ENCODE data around the gene UST.

UST gene

DNA sequence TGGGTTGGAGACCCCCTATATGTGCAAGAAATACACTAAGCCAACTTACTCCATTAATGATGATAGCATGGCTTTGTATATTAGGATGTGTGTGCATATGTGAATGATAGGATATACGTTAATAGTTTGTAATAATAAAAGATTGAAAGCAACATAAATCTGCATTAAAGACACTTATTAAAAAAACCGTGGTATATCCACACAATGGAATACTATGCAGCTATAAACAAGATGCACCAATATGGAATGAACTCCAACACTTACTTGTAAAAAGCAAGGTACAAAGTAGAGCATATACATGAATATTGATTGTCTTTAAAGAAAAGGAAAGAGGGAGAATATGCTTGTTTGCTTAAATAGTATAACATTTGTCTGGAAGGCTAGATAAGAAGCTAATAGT lies 68.0 kb downstream of the UST start:
- H3K4me3 ChIP-seq (ENCODE audit: low read length), result no peak overlapping the region
- H3K9ac ChIP-seq (ENCODE audit: low read length), result no peak overlapping the region
- no peak for DNase-seq (ENCODE audit: low read depth)

GRCh38 chr6:148816117-148816516 lies 69.3 kb downstream of the UST start:
- H3K9me3 ChIP-seq (ENCODE audit: control insufficient read depth, low read length), result peaks cover 4% of the 10 kb centered on the region
- no peak for DNase-seq (ENCODE audit: low read depth)
- H3K27me3 ChIP-seq (replicated peaks; ENCODE audit: control insufficient read depth, insufficient read depth, low read length), result no peaks in the 10 kb centered on the region
- H3K9ac ChIP-seq (ENCODE audit: low read length), result no peak overlapping the region
- no peaks in the 10 kb centered on the region for H3K36me3 ChIP-seq (ENCODE audit: control insufficient read depth, insufficient read depth, low read length, severe bottlenecking)
- H3K4me3 ChIP-seq (ENCODE audit: low read length), result no peak overlapping the region
- H3K4me1 ChIP-seq (ENCODE audit: control insufficient read depth, insufficient read depth, low read length), result peaks cover 20% of the 10 kb centered on the region

More for the DNA sequence above, 68.0 kb downstream of the UST start:
- Histone ChIP-seq H3K27me3 (replicated peaks; ENCODE audit: control insufficient read depth, insufficient read depth, low read length) (no peaks in the 10 kb centered on the region), H3K9me3 (ENCODE audit: control insufficient read depth, low read length) (peaks cover 4% of the 10 kb centered on the region), H3K4me1 (ENCODE audit: control insufficient read depth, insufficient read depth, low read length) (peaks cover 20% of the 10 kb centered on the region), H3K36me3 (ENCODE audit: control insufficient read depth, insufficient read depth, low read length, severe bottlenecking) (no peaks in the 10 kb centered on the region)

DNA sequence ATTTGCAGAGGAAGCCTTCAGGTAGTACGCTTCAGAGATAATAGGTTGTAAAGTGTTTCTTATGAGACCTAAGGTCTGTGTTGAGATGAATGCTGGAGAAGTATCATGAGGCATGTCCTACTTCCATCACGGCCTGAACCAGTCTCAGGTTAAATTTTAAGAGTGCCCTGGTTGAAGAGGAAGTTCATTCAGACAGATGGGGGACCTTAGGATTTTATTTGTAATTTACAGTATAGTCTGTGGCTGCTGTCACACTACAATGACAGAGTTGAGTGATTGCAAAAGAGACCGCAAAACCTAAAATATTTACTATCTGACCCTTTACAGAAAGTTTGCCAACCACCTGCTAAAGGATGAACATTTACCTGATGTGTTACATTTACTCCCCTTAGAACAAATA lies 70.9 kb downstream of the UST start:
- Histone ChIP-seq H3K4me3 (ENCODE audit: low read length) (no peak overlapping the region), H3K27me3 (replicated peaks; ENCODE audit: control insufficient read depth, insufficient read depth, low read length) (no peaks in the 10 kb centered on the region), H3K36me3 (ENCODE audit: control insufficient read depth, insufficient read depth, low read length, severe bottlenecking) (no peaks in the 10 kb centered on the region), H3K4me1 (ENCODE audit: control insufficient read depth, insufficient read depth, low read length) (peaks cover 20% of the 10 kb centered on the region), H3K9me3 (ENCODE audit: control insufficient read depth, low read length) (peaks cover 4% of the 10 kb centered on the region), H3K9ac (ENCODE audit: low read length) (no peak overlapping the region)
- DNase-seq (ENCODE audit: low read depth), result no peak

DNA sequence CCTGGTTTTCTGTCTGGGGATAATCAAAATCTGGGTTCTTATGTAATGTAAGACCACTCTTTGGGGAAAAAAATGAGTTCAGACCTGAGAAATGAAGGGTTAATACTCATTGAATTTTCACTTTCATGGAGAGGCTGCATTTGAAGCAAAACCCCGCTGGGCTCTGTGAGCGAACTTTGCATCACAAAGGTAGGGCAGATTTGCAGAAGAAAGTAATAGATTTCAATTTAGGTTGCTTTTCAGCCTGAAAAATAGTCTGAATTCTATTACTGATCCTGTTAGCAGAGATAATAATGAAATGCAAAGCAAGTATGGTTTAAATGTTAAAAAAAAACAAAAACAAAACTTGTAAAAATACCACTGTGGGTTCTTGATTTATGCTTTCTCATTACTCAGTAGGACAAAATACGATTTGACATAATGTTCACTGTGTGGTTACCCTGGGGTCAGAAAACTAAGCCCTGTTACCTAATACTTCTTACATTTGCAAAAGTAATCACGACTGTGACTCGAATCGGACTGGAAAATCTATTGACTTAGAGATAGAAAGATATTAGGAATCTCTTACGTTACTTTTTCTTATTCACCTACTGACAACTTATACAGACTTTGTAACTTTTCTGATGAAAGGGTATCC lies 72.2 kb downstream of the UST start:
- Histone ChIP-seq H3K27me3 (replicated peaks; ENCODE audit: control insufficient read depth, insufficient read depth, low read length) (no peaks in the 10 kb centered on the region), H3K4me3 (ENCODE audit: low read length) (no peak overlapping the region), H3K36me3 (ENCODE audit: control insufficient read depth, insufficient read depth, low read length, severe bottlenecking) (no peaks in the 10 kb centered on the region), H3K9me3 (ENCODE audit: control insufficient read depth, low read length) (peaks cover 4% of the 10 kb centered on the region), H3K4me1 (ENCODE audit: control insufficient read depth, insufficient read depth, low read length) (peaks cover 19% of the 10 kb centered on the region), H3K9ac (ENCODE audit: low read length) (no peak overlapping the region)
- peak; percentile 75 for DNase-seq (ENCODE audit: low read depth)

DNA sequence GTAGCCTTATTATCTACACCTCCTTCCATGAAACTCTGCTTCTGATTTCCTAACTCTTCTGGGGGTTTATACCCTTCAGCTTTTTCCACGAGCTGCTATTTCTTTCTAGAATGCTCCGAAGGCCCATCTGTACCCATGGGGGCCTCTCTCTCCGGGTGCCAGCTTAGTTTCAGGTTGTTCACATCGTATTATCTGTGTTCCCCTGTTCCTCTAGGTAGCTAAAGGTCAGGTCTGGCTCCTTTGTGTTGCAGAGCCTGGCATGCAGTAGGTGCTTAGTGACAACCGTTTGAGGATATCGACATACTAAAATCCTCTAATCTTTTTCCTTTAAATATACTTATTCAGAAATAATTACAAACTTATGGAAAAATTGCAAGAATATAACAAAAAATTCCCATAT lies 73.0 kb downstream of the UST start:
- H3K4me3 ChIP-seq (ENCODE audit: low read length), result no peak overlapping the region
- H3K36me3 ChIP-seq (ENCODE audit: control insufficient read depth, insufficient read depth, low read length, severe bottlenecking), result no peaks in the 10 kb centered on the region
- H3K4me1 ChIP-seq (ENCODE audit: control insufficient read depth, insufficient read depth, low read length), result peaks cover 12% of the 10 kb centered on the region
- no peaks in the 10 kb centered on the region for H3K27me3 ChIP-seq (replicated peaks; ENCODE audit: control insufficient read depth, insufficient read depth, low read length)
- DNase-seq (ENCODE audit: low read depth), result no peak
- no peak overlapping the region for H3K9ac ChIP-seq (ENCODE audit: low read length)
- H3K9me3 ChIP-seq (ENCODE audit: control insufficient read depth, low read length), result peaks cover 2% of the 10 kb centered on the region

- H3K4me1 ChIP-seq (ENCODE audit: control insufficient read depth, insufficient read depth, low read length), result peaks cover 25% of the 10 kb centered on the region
- DNase-seq (ENCODE audit: low read depth), result no peak
- no peaks in the 10 kb centered on the region for H3K36me3 ChIP-seq (ENCODE audit: control insufficient read depth, insufficient read depth, low read length, severe bottlenecking)
Observed at GRCh38 chr6:148822819-148823218, 76.0 kb downstream of the UST start.

GRCh38 chr6:148824291-148824690 lies 77.5 kb downstream of the UST start:
- no peaks in the 10 kb centered on the region for H3K36me3 ChIP-seq (ENCODE audit: control insufficient read depth, insufficient read depth, low read length, severe bottlenecking)
- H3K4me1 ChIP-seq (ENCODE audit: control insufficient read depth, insufficient read depth, low read length), result peaks cover 21% of the 10 kb centered on the region
- H3K9ac ChIP-seq (ENCODE audit: low read length), result no peak overlapping the region
- no peak for DNase-seq (ENCODE audit: low read depth)
- H3K4me3 ChIP-seq (ENCODE audit: low read length), result no peak overlapping the region
- no peaks in the 10 kb centered on the region for H3K27me3 ChIP-seq (replicated peaks; ENCODE audit: control insufficient read depth, insufficient read depth, low read length)
- no peaks in the 10 kb centered on the region for H3K9me3 ChIP-seq (ENCODE audit: control insufficient read depth, low read length)

More at GRCh38 chr6:148822819-148823218, 76.0 kb downstream of the UST start:
- Histone ChIP-seq H3K9ac (ENCODE audit: low read length) (no peak overlapping the region), H3K4me3 (ENCODE audit: low read length) (no peak overlapping the region), H3K9me3 (ENCODE audit: control insufficient read depth, low read length) (no peaks in the 10 kb centered on the region), H3K27me3 (replicated peaks; ENCODE audit: control insufficient read depth, insufficient read depth, low read length) (no peaks in the 10 kb centered on the region)

DNA sequence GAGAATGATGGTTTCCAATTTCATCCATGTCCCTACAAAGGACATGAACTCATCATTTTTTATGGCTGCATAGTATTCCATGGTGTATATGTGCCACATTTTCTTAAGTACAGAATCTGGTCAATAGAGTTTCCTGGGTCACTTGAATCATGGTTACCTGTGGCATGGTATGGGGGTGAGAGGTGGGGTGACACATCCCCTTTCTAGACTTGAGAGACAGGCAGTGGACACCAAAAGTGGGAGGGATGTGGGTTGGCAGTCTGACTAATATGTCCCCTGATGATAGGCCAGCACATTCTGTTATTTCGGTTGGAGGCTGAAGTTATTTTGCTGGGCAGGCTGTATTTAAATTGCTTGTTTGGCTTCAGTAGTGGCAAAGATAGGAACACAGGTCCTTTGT lies 78.1 kb downstream of the UST start:
- H3K9me3 ChIP-seq (ENCODE audit: control insufficient read depth, low read length), result no peaks in the 10 kb centered on the region
- H3K36me3 ChIP-seq (ENCODE audit: control insufficient read depth, insufficient read depth, low read length, severe bottlenecking), result no peaks in the 10 kb centered on the region
- DNase-seq (ENCODE audit: low read depth), result no peak
- H3K9ac ChIP-seq (ENCODE audit: low read length), result no peak overlapping the region
- peaks cover 21% of the 10 kb centered on the region for H3K4me1 ChIP-seq (ENCODE audit: control insufficient read depth, insufficient read depth, low read length)
- H3K4me3 ChIP-seq (ENCODE audit: low read length), result no peak overlapping the region
- no peaks in the 10 kb centered on the region for H3K27me3 ChIP-seq (replicated peaks; ENCODE audit: control insufficient read depth, insufficient read depth, low read length)

DNA sequence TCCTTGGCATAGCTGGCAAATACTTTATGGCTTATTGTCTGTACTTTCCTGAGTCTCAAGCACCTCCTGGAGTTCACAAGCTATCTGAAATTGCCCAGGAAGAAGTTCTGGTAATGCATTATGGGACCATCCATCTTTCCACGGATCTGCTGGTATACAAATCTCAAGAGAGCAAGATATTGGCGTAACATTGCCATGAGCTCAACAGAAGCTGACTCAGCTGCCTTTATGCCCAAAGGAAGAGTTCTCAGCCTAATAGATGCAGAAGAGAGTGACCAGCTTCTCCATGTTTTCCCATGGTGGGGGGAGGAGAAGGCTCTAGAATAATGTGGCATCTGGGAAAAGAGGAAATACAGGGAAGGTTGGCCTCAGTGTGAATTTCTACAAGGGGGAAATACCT lies 78.7 kb downstream of the UST start:
- H3K4me1 ChIP-seq (ENCODE audit: control insufficient read depth, insufficient read depth, low read length), result peaks cover 26% of the 10 kb centered on the region
- H3K27me3 ChIP-seq (replicated peaks; ENCODE audit: control insufficient read depth, insufficient read depth, low read length), result no peaks in the 10 kb centered on the region
- DNase-seq (ENCODE audit: low read depth), result no peak
- no peak overlapping the region for H3K9ac ChIP-seq (ENCODE audit: low read length)
- H3K36me3 ChIP-seq (ENCODE audit: control insufficient read depth, insufficient read depth, low read length, severe bottlenecking), result no peaks in the 10 kb centered on the region
- no peaks in the 10 kb centered on the region for H3K9me3 ChIP-seq (ENCODE audit: control insufficient read depth, low read length)
- H3K4me3 ChIP-seq (ENCODE audit: low read length), result no peak overlapping the region

DNA sequence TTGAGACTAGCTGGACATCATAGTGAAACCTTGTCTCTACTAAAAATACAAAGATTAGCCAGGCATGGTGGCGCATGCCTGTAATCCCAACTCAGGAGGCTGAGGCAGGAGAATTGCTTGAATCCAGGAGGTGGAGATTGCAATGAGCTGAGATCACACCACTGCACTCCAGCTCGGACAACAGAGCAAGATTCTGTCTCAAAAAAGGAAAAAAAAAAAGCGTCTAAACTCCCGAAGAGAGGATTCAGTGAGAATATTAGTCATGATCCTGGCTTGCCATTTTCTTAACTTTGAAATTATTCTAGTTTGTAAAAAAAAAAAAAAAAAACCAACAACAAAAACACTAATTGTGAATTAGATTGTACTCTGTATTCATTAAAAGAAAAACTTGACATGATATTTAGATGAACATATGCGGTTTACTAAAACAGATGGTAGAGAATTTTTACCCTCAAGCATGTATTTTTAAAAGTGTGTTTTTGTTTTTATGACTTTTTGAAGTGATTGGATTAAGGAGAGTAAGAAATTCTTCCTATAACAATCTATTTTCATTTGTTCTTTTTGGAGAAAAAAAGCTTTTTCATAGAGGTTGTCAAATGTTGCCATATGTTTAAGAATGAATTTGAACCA lies 80.7 kb downstream of the UST start:
- Histone ChIP-seq H3K9me3 (ENCODE audit: control insufficient read depth, low read length) (no peaks in the 10 kb centered on the region), H3K9ac (ENCODE audit: low read length) (no peak overlapping the region), H3K4me1 (ENCODE audit: control insufficient read depth, insufficient read depth, low read length) (peaks cover 41% of the 10 kb centered on the region), H3K27me3 (replicated peaks; ENCODE audit: control insufficient read depth, insufficient read depth, low read length) (no peaks in the 10 kb centered on the region), H3K4me3 (ENCODE audit: low read length) (no peak overlapping the region), H3K36me3 (ENCODE audit: control insufficient read depth, insufficient read depth, low read length, severe bottlenecking) (no peaks in the 10 kb centered on the region)
- DNase-seq (ENCODE audit: low read depth), result peak; percentile 26

DNA sequence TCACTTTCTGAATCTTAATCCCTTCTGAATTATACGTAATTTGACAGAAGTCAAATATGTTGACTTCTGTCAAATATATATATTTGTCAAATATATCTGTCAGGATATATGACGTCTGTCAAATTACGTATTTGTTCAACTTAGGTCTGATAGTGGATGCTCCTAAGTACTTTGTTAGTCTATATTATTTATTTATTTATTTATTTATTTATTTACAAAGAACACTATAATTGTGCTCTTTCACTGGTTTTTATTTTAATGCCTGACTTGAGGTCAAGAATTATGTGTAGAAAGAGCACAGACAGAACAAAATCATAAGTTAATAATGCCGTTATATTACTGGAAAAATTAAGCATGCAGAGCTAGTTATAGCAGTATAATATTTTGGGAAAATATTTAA lies 81.2 kb downstream of the UST start:
- H3K36me3 ChIP-seq (ENCODE audit: control insufficient read depth, insufficient read depth, low read length, severe bottlenecking), result no peaks in the 10 kb centered on the region
- no peak for DNase-seq (ENCODE audit: low read depth)
- H3K27me3 ChIP-seq (replicated peaks; ENCODE audit: control insufficient read depth, insufficient read depth, low read length), result no peaks in the 10 kb centered on the region
- no peak overlapping the region for H3K9ac ChIP-seq (ENCODE audit: low read length)
- no peaks in the 10 kb centered on the region for H3K9me3 ChIP-seq (ENCODE audit: control insufficient read depth, low read length)
- H3K4me3 ChIP-seq (ENCODE audit: low read length), result no peak overlapping the region
- peaks cover 41% of the 10 kb centered on the region for H3K4me1 ChIP-seq (ENCODE audit: control insufficient read depth, insufficient read depth, low read length)
